SH-SY5Y (cell line): ENCODE measurements around the gene EEFSEC.
A peak's percentile ranks its signal among the peaks of the same experiment; 100 is the strongest.

ENCODE experiments used
- GATA2 ChIP-seq: IDR thresholded peaks from 2 replicates; pipeline ENCODE4 v1.6.1; 2011; ENCODE audit warnings: mild to moderate bottlenecking, low read depth, low read length
- GATA3 ChIP-seq: IDR thresholded peaks from 2 replicates; pipeline ENCODE4 v1.6.1; 2011; ENCODE audit warnings: low read depth, mild to moderate bottlenecking, low read length, moderate library complexity

Gene EEFSEC

DNA sequence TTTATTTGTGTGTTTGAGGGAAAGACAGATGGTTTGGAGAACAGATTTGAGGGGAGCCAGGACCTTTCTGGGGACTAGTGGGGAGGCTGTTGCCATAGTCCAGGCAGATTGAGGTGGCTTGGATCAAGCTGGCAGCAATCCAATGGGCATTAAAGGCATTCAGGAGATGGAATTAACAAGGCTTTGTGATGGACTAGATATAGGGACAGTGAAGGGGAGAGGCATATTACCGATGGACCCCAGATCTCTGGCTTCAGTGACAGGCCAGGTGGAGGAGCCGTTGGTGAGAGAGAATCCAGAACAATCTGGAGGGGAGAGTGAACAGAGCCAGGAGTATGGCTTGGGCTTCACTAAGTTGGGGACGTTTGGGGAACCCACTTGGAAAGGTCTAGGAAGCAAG, 124.8 kb downstream of the EEFSEC start:
- peak; percentile 84 for TF ChIP-seq GATA2
- no peak for TF ChIP-seq GATA3

DNA sequence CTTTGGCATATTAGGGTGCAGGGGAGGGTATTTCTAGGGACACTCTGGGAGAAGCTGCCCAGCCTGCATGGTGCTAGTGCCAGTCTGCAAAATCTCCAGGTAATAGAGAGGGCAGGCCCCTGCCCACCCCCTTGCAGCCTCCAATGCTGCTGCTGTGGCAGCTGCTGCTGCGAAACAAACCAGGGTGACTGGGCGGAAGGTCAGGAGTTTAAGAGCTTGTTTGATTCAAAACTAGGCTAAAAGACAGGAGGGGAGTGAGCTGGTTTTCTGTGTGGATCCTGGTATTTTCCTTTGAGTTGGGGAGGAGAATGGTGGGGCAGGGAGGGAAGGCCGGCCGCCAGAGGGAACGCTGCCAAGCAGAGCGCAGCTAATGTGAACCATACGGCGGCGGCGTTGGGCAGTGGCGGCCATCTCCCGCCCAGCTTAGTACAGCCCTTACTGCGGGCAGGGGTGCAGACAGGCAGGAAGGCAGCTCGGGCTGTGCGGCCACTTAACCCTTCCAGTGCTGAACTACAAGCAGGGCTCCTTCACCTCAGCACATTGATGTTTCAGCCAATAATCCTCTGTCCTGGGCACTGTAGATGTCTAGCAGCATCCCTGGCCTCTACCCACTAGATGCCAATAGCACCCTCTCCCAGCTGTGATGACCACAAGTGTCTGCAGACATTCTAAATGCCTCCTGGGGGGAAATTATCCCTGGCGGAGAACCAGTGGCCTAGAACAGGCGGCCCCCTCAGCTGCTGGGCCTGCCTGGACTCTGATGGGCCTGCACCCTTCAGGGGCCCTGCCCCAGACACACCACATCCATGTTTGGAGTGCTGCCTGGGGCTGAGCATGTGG, 125.7 kb downstream of the EEFSEC start:
- TF ChIP-seq GATA3 (no peak), GATA2 (no peak; the same call in 1 of the 2 replicates)

DNA sequence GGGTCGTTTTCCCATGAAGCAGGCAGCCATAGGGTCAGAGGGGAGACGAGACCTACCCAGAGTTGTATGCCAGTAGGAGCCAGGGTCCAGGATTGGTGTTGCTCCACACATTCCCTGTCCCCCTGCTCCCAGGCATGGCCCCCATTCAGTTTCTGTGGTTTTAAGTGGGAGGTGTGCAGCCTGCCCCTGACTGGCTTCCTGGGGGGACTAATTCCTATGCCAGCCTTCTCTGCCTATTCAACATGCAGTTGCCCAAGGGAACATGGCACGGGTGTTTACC, 126.3 kb downstream of the EEFSEC start:
- TF ChIP-seq GATA3 (no peak), GATA2 (no peak)

DNA sequence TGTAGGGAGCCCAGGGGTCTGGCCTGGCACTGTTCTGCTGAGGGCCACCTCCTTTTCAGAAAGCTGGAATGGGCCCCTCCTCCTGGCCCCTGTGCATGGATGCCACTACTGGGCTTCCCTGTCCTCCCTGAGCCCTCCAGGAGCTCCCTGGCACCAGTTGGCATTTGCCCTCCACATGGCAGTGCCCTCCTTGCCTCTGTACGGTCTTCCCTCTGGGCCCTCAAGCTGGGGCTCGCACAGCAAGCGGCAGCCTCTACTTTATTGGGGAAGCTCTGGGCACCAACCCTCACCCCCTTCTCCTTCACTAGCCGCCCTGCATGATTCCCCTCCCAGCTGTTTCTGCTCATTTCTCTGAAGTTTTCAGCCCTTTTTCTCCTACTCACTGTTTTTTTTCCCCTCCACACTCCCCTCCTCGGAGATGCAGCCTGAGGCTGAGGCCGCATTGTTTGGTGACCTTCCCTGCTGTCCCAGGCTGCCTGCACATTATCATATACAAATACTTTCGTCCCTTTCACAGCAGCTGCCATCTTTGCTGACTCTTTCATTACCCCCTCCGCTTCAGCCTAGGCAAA, 127.3 kb downstream of the EEFSEC start:
- TF ChIP-seq GATA3 (no peak), GATA2 (no peak)

DNA sequence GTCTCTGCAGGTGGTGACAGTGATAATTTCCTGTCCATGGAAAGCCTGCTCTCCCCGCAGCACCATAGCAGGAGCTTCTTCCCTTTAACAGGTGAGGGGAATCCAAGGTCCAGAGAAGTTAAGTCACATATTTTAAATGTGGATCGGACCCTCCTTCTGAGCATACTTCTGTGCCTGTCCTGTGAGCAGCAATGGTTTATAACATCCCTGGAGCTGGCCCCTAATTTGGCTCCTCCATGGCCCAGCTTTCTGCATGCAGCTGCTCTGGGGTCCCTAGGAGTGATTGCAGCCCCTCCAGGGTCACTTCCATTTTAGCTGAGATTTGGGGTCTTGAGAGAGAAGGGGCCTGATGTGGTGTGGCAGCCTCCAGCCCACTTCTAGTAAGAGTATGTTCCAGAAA, 127.8 kb downstream of the EEFSEC start:
- TF ChIP-seq GATA2 = no peak
- TF ChIP-seq GATA3 = no peak

DNA sequence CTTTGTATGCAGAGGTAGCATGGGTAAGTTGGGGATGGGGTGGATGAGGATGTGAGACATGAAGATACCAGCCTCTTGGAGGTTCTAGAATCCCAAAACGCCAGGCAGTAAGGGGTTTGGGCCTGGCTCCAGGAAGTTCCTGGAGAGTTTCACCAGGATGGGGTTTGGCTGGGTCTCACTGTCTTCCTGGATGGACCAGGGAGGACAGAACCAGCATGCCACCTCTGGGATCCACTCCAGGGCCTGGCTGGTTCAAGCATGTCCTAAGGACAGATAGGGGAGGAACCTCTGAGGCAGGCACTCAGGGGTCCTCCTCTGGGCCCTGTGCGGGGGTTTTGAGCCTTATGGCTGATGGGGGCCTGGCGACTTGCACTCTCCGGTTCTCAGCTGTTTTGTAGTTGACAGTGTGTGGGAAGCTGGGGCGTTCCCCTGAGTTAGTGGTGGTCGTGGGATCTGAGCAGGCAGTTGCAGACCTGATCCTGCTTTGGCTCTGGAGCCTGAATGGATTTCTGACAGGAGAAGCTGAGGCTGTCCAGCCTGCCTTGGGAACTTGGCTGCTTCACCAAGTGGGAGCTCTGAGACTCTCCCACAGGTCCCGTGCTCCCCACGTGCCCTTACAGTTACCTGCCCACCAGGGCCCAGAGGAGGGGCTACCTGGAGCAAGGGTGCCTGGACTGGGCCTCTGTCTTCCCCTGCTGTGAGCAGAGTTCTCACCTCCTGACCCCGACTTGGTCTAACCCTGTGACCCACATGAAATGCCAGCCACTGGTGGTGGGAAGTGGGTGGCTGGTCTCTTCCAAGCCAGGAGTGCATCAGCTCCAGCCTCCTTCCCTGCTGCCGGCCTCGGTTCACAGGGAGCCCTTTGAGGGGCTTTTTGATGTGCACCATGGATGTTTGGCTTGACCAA, 128.4 kb downstream of the EEFSEC start:
- TF ChIP-seq GATA2 (no peak), GATA3 (no peak)

DNA sequence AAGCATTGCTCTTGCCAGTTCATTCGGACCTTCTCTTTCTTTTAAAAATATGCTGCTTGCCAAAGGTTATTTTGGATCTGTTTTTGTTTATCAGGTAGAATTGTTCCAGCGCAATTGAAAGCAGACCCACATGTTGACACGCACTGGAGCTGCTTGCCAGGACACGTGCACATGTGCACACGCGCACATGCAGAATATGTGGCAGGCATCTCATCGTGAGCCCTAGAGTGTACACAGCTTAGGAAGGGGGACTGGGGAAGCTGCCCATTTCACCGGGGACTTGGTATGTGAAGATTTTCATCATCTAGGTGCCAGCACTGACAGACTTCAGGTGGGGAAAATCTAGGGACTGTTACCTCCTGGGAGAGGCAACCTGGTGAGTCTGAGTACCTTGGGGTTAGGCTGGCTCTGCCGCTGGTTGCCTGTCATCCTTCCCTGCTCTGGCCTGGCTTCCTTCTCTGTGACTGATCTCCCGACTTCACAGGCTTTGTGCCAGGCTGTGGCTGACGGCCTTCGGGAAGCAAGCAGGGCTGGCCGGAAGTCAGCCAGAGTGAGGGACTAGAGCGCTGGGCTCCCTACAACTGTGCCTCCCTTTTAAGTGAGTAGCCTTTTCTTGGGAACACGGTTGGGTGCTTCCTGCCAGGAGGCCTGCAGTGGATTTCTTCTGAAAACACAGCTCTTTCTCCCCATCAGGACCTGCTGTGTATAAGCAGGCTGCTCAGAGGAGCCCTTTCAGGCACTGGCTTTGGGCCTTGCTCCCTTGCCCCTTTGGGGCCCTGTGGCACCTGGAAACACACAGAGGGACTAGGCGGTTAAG, 129.3 kb downstream of the EEFSEC start:
- no peak for TF ChIP-seq GATA2
- no peak for TF ChIP-seq GATA3

DNA sequence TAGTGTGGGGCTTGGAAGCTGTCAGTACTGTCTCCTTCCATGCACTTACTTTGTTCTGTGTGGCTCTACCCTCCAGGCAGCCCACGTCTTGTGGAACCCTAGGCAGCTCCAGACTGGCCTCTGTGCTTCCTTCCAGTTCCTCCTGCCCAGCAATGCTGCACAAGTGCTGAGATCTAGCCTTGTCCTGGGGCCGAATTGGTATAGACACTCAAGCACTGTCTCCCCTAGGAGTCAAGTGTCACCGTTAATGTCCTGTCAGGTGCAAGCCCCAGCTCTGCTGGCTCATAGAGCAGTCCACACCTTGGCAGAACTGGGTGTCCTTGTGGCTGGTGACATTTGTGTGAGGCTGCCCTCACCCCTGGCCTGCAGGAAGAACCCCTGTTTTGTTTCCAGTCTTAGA, 130.1 kb downstream of the EEFSEC start:
- TF ChIP-seq GATA2 (no peak), GATA3 (no peak)

DNA sequence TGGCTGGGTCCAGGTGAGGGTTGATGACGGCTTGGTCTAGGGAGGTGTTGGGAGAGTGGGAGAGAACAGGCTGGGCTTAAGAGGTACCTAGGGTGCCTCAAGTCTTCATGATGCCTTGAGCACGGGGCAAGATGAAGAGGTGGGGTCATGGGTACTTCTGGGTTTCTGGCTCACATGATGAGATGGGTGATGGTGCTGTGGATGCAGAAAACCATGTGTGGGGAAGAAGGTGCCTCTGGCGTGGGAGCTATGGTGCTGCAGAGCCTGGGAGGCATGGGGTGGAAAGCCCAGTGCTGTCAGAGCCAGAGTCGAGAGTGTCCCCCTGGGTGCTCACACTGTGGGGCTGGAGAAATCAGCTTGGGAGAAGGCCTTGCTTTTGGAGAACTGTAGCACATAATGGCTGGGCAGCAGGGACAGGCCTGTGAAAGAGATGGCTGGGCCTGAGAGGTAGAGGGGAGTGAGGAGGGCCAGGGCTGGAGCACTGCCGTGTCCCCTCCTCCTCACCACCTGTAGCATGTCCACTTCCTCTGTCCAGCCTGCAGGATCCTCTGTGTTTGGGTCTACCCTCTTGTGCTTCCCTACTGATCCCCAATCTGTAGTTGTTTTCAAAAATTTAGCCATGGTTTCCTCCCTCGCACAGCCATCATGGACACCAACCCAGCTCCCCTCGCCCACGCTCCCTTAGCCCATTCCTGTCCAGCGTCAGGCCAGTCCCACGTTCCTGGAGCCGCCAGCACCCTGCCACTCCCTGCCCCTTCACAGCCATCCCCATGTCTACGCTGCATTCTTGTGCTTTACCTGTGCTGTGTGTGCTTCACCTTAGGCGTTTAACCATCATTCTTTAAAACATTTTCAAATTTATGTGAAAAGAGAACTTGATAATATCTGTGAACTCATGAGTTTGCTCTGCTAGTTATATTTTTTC, 132.0 kb downstream of the EEFSEC start:
- TF ChIP-seq GATA3 (no peak), GATA2 (no peak)

DNA sequence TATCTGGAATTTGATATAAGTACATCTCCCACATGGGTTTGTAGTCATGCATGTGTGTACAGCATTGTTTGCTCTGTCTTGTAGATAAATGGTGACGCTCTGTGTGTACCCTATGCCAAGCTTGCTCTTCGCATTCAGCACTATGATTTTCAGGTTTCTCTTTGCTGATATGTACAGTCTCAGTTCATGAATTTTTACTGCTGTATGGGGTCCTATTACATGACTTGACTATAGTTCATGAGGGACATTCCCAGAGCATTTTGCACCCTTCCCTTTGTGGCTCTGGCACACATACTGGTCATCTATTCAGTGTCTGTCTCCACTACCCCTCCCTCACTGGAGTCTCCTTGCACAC, 132.7 kb downstream of the EEFSEC start:
- no peak for TF ChIP-seq GATA3

DNA sequence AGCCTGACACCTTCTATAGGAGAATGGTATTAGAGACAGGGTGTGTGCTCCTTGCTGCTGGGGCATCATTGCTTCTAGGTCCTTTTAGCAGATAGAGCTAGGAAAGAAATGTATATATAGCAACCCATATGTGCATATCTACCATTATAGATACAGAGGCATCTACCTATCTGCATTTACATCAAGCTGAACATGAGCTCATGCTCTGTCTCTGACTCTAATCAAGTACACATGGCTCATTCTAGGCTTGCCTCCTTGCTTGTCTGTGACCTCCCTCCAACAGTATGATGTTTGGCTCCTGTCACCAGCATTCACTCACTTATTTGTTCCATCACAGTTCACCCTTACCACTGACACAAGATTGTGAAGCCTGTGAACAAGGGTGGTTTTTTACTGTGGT, 133.4 kb downstream of the EEFSEC start:
- peak; percentile 80 for TF ChIP-seq GATA2
- TF ChIP-seq GATA3 = no peak; the same call in 1 of the 2 replicates

DNA sequence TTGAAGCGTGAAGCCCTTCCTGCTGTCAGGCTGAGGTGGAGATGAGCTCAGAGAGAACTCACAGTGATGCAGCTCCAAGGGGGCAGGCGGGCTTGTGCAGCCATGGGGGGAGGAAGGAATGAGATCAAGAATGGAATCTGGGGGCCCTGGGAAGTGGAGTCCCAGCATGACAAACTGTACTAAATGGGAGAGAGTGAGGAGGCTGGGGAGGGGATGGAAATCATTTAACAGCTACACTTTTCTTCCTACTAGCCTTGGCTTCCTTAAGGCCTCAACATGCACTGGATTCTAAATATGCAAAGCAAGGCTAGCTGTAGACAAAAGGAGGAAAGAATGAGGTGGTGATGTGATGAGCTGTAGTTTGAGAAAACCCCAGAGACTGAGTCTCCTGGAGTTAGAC, 133.9 kb downstream of the EEFSEC start:
- TF ChIP-seq GATA3 = no peak
- TF ChIP-seq GATA2 = no peak

DNA sequence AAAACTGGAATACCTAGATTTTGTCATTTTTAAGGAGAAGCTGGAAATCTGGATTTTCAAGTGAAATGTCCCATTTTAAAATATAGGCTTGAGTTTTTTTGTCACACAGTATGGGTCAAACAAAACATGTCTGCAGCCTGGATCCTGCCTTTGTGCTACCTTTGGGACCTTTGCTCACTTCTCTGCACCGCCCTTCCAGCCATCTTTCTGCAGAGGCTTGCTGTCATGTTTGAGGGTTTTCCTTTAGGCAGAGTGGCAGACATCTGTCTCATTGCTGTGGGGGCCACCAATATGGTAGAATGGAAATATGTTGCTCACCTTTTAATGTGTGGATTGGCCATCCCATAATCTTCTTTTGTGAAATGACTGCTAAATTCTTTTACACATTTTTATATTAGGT, 136.3 kb downstream of the EEFSEC start:
- TF ChIP-seq GATA3 (no peak), GATA2 (no peak)
